WI38 (cell line): Measurements from ENCODE around the gene CIB1.

ENCODE experiments used
- H3K4me3 ChIP-seq: 2 replicates; pipeline ENCODE4 v1.5.1; 2011; ENCODE audit warnings: low read depth, mild to moderate bottlenecking, control low read depth, low read length
- CTCF ChIP-seq: IDR thresholded peaks from 2 replicates; pipeline ENCODE4 v1.5.1; 2012; ENCODE audit warnings: low read depth, mild to moderate bottlenecking, control low read depth, low read length

The CIB1 gene

GRCh38 chr15:90234096-90234988, 601 bp upstream of the CIB1 start, which contains the start of gene GDPGP1:
Gene GDPGP1, plus strand, starts transcription at chr15:90234209. Its CDS starts 6,700 bp downstream, at chr15:90240909.
- no peak for TF ChIP-seq CTCF
- H3K4me3 ChIP-seq = peak within 1 kb of the TSS; percentile 81

- peak overlapping the region; percentile 81 for H3K4me3 ChIP-seq
- TF ChIP-seq CTCF = peak; percentile 37
These were observed 777 bp downstream of the CIB1 start for GRCh38 chr15:90232941-90233386.

- H3K4me3 ChIP-seq = peak overlapping the region; percentile 81; the same call in 1 of the 2 replicates
- no peak for TF ChIP-seq CTCF
These were observed 1.5 kb downstream of the CIB1 start for GRCh38 chr15:90232196-90232595.

- no peak for TF ChIP-seq CTCF
- no peak overlapping the region for H3K4me3 ChIP-seq
These were observed 2.4 kb downstream of the CIB1 start for GRCh38 chr15:90231028-90232017.

GRCh38 chr15:90230610-90231009, 3.1 kb downstream of the CIB1 start:
- H3K4me3 ChIP-seq = no peak overlapping the region
- no peak for TF ChIP-seq CTCF

- H3K4me3 ChIP-seq = no peak overlapping the region
- no peak for TF ChIP-seq CTCF
These were observed 3.7 kb downstream of the CIB1 start for GRCh38 chr15:90230071-90230494.
